Measurements from ENCODE around the gene DNAJC10.
"Not testable (repeated sequence)": the region's sequence is repeated elsewhere in the genome, so short reads cannot be mapped to it uniquely, and the experiment has no call there.

DNAJC10 gene

DNA sequence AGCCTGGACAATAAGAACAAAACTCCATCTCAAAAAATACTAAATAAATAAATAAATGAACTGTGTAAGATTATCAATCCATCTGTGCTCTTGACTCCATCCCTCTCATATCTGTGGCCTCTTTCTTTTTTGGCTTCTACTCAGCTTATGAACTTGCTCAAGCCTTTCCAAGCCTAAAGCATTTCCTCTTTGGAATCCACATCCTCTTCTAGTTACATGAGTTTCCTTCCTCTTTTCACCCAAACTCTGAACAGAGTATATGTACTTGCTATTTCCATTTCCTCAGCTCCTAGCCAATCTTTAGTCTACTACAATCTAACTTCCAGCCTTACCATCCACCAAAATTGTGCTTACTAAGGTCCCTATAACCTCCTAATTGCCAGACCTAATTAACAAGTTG is 2.5 kb upstream of the DNAJC10 start:
- Mint-ChIP-seq H3K9me3 (no peaks in the 10 kb centered on the region), H3K27me3 (ENCODE audit: low read depth) (peaks cover 19% of the 10 kb centered on the region), H3K4me3 (no peak overlapping the region), H3K36me3 (ENCODE audit: low read depth) (no peaks in the 10 kb centered on the region), H3K4me1 (ENCODE audit: low read depth) (peaks cover 8% of the 10 kb centered on the region), H3K27ac (no peak overlapping the region)

DNA sequence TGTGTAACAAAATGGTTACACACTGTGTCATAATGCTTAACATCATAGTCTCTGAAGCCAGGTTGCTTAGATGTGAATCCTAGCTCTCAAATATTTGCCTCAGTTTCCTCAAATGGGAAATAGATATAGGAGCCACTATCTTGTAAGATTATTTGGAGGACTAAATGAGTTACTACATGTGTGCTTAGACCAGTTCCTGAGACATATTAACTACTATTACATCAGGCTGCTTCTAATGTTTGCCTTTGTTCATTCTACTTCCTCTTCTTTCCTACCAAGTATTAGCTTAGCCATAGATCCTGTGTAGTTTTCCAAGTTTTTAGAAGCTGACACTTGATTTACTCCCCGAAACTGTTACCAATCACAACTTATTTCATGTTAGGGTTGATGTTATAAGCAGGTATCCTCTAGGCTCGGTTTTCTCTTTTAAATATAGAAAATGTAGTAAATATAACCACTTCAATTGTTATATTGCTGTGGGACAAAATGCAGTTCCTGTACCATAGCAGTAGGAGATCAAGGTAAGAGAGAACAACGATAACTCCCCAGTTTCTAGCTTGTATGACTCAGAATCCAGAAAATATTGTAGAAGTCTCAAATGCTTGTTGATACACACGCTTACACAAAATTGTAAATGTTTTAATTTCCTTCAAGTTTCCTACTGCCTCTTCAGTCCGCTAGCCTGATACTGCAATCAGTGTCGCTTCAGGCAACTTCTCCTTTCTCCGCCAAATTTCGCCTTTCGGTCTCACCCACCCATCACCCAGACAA is 751 bp upstream of the DNAJC10 start:
- no peaks in the 10 kb centered on the region for H3K9me3 Mint-ChIP-seq
- H3K4me1 Mint-ChIP-seq (ENCODE audit: low read depth), result peaks cover 8% of the 10 kb centered on the region
- peaks cover 2% of the 10 kb centered on the region for H3K36me3 Mint-ChIP-seq (ENCODE audit: low read depth)
- no peak overlapping the region for H3K27ac Mint-ChIP-seq
- H3K27me3 Mint-ChIP-seq (ENCODE audit: low read depth), result peaks cover 13% of the 10 kb centered on the region
- no peak overlapping the region for H3K4me3 Mint-ChIP-seq

DNA sequence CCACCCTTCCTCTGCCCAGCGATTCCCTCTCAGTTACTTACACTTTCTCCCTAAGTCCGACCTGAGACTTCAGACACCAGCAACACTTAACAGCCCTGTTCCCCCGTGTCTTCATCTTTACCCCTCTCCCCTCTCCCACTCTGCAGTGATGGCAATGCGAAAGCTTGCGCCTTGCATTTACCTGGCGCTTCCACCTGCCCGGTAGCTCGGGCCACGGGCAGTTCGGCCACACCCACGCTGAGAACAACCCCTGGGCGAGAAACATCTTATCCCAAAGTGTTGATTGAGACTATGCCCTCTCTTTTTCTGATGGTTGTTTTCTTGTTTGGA is 558 bp downstream of the DNAJC10 start:
- Mint-ChIP-seq H3K27me3 (ENCODE audit: low read depth) (peaks cover 4% of the 10 kb centered on the region), H3K27ac (no peak overlapping the region), H3K4me3 (no peak overlapping the region), H3K36me3 (ENCODE audit: low read depth) (peaks cover 7% of the 10 kb centered on the region), H3K9me3 (no peaks in the 10 kb centered on the region), H3K4me1 (ENCODE audit: low read depth) (peaks cover 8% of the 10 kb centered on the region)

DNA sequence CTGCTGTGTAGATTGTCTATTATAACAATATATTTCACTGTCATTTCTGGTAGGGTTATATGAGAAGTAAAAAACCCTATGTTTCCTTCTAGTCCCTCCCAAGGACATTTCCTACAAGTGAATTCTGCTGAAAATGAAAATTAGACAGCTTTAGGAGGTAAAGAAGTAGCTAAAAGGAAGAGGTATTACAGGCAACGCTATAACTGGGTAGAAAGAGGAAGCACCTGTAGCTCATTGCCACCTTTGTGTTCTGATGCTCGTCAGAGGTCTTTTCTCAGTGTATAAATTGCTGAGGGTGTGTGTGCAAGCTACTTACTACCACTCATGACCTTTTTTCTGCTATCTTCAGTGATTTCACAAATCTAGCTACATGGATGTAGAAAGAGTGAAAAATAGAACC is 1.4 kb downstream of the DNAJC10 start:
- H3K4me1 Mint-ChIP-seq (ENCODE audit: low read depth), result peaks cover 8% of the 10 kb centered on the region
- no peaks in the 10 kb centered on the region for H3K9me3 Mint-ChIP-seq
- H3K4me3 Mint-ChIP-seq, result peak overlapping the region; percentile 0
- no peak overlapping the region for H3K27ac Mint-ChIP-seq
- peaks cover 7% of the 10 kb centered on the region for H3K36me3 Mint-ChIP-seq (ENCODE audit: low read depth)
- peaks cover 4% of the 10 kb centered on the region for H3K27me3 Mint-ChIP-seq (ENCODE audit: low read depth)

DNA sequence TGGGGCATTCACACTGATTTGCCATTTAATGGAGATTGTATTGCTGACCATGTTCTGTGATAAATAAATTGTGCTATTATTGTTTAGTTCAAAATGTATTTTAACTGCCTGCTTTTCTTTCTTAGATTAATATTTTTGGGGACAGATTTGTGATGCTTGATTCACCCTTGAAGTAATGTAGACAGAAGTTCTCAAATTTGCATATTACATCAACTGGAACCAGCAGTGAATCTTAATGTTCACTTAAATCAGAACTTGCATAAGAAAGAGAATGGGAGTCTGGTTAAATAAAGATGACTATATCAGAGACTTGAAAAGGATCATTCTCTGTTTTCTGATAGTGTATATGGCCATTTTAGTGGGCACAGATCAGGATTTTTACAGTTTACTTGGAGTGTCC is 1.8 kb downstream of the DNAJC10 start:
- H3K4me1 Mint-ChIP-seq (ENCODE audit: low read depth), result peaks cover 8% of the 10 kb centered on the region
- no peaks in the 10 kb centered on the region for H3K9me3 Mint-ChIP-seq
- H3K27me3 Mint-ChIP-seq (ENCODE audit: low read depth), result peaks cover 3% of the 10 kb centered on the region
- H3K4me3 Mint-ChIP-seq, result peak overlapping the region; percentile 0
- no peak overlapping the region for H3K27ac Mint-ChIP-seq
- H3K36me3 Mint-ChIP-seq (ENCODE audit: low read depth), result peaks cover 7% of the 10 kb centered on the region

DNA sequence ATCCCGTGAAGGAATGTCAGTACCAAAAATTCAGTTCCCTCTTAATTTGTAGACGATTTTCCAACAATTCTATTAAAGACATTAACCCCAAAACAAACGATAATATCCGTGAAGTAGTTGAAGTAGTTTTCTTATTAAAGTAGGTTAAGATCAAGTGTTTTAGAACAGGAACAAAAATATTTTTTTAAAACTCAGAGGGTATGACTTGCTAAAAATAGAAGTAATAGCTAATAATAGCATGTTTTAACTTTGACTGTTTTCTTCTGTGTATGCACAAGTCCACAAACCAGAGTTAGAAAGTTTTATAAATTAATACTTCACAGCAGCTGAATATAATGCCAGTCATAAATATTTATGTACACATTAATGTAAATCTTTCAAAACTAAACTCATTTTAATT is 2.4 kb downstream of the DNAJC10 start:
- H3K36me3 Mint-ChIP-seq (ENCODE audit: low read depth), result peaks cover 9% of the 10 kb centered on the region
- no peak overlapping the region for H3K4me3 Mint-ChIP-seq
- no peaks in the 10 kb centered on the region for H3K27me3 Mint-ChIP-seq (ENCODE audit: low read depth)
- no peaks in the 10 kb centered on the region for H3K9me3 Mint-ChIP-seq
- peaks cover 10% of the 10 kb centered on the region for H3K4me1 Mint-ChIP-seq (ENCODE audit: low read depth)
- no peak overlapping the region for H3K27ac Mint-ChIP-seq

DNA sequence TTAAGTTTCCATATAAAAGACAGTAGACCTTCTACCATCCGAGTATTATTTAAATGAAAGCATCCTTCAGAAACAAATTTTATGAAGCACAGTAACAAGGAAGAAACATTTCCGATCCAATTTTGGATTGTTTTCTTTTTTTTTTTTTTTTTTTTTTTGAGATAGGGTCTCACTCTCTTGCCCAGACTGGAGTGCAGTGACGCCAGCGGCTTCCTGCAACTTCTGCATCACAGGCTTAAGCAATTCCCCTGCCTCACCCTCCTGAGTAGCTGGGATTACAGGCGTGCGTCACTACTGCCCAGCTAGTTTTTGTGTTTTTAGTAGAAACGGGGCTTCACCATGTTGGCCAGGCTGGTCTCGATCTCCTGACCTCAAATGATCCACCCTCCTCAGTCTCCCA is 3.1 kb downstream of the DNAJC10 start:
- not testable (repeated sequence) for H3K27ac Mint-ChIP-seq; H3K9me3 Mint-ChIP-seq; H3K27me3 Mint-ChIP-seq (ENCODE audit: low read depth); H3K4me3 Mint-ChIP-seq; H3K4me1 Mint-ChIP-seq (ENCODE audit: low read depth)
- peaks cover 11% of the 10 kb centered on the region for H3K36me3 Mint-ChIP-seq (ENCODE audit: low read depth)

DNA sequence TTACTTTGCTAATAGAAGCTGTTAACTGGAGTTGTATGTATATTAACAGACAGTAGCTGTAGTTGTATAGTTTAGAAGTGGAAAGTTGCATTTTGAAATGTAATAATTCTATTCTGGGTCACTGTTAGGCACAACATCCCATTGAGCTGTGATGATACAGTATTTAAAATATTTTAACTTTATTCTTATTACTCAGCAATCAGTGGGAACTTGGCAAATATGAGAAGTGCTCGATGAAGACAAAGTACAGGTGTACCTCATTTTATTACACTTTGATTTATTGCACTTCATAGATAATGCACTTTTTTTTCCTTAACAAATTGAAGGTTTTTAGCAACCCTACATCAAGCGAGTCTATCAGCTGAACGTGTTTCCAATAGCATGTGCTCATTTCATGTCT is 8.6 kb downstream of the DNAJC10 start:
- Mint-ChIP-seq H3K27ac (no peak overlapping the region), H3K4me1 (ENCODE audit: low read depth) (peaks cover 5% of the 10 kb centered on the region), H3K4me3 (no peak overlapping the region), H3K9me3 (no peaks in the 10 kb centered on the region), H3K36me3 (ENCODE audit: low read depth) (peaks cover 24% of the 10 kb centered on the region), H3K27me3 (ENCODE audit: low read depth) (no peaks in the 10 kb centered on the region)

DNA sequence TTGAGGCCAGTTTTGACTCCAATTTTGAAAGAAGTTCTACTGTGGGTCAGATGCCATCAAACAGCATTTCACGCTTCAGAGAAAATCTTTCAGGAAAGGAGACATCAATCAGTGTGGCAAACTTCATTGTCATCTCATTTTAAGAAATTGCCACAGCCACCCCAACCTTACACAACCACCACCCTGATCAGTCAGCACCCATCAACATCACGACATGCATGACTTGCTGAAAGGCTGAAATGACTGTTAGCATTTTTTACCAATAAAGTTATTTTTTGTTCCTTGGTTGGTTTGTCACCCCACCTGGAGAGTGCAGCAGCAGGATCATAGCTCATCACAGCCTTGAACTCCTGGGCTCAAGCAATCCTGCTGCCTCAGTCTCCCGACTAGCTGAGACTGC is 10.4 kb downstream of the DNAJC10 start:
- peaks cover 28% of the 10 kb centered on the region for H3K36me3 Mint-ChIP-seq (ENCODE audit: low read depth)

DNA sequence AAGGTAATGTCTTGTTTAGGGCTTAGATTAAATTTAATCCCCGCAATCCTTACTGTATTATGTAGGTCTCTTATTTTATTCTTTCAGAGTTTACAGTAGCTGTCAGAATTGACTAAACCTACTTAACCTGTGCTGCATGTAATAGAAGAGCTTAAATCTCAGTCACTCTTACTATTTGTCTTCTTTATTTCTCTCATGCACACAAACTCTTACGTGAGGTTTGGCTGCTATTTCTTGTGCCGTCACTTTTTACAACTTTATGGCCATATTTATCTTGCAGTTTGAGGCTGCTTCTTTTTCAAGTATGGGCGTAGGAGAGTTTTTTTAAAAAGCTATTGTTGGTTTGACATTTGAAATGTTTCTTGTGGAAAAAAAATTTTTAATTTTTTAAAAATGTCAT is 12.0 kb downstream of the DNAJC10 start:
- Mint-ChIP-seq H3K36me3 (ENCODE audit: low read depth) (peaks cover 30% of the 10 kb centered on the region), H3K4me3 (no peak overlapping the region), H3K27me3 (ENCODE audit: low read depth) (no peaks in the 10 kb centered on the region), H3K4me1 (ENCODE audit: low read depth) (peaks cover 10% of the 10 kb centered on the region), H3K9me3 (no peaks in the 10 kb centered on the region), H3K27ac (no peak overlapping the region)

More for the DNA sequence above, 10.4 kb downstream of the DNAJC10 start:
- H3K4me1 Mint-ChIP-seq (ENCODE audit: low read depth), result peaks cover 5% of the 10 kb centered on the region
- H3K9me3 Mint-ChIP-seq, result no peaks in the 10 kb centered on the region
- no peak overlapping the region for H3K27ac Mint-ChIP-seq
- no peaks in the 10 kb centered on the region for H3K27me3 Mint-ChIP-seq (ENCODE audit: low read depth)
- H3K4me3 Mint-ChIP-seq, result no peak overlapping the region

DNA sequence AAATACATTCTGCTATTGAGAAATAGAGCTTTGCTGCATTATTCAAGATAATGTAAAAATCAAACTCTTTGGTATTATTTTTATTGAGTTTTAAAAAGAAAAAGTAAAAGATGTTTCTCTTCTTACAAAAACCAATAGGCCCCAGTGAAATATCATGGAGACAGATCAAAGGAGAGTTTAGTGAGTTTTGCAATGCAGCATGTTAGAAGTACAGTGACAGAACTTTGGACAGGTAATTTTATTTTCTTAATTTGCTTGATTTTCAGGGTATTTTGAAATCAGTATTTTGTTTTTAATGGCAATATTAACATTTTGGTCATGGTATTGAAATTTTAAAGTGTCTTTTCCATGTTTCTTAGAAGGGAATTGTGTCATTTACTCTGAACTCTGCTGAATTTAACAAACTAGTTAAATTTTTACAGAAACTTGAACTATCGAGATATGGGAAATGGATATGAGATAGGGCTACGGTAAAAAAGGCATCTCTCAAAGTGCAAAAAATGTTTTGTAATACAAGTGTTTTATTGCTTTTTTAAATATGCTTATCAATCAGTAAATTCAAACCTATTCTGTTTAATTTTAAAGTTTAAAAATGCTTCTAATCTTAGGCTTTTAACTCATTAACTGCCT is 13.8 kb downstream of the DNAJC10 start:
- Mint-ChIP-seq H3K36me3 (ENCODE audit: low read depth) (peaks cover 29% of the 10 kb centered on the region), H3K4me1 (ENCODE audit: low read depth) (peaks cover 9% of the 10 kb centered on the region), H3K27me3 (ENCODE audit: low read depth) (no peaks in the 10 kb centered on the region), H3K27ac (no peak overlapping the region), H3K9me3 (no peaks in the 10 kb centered on the region), H3K4me3 (no peak overlapping the region)

DNA sequence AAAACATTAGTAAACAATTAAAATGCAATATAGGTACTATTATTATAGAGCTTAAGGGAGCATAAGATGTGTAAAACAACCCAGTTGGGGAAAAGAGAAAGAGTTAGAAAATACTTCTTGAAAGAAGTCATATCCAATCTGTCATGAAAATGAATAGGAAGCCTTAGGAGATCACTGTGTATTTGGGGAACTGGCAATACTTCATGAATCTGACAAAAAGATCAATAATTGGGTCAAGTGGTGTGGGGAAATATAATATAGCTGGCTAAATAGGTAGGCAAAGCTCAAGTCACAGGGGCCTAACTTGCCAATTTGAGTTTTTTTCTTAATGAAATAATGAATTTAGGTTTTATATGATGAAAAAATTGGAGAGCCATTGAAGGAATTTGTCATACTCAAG is 14.4 kb downstream of the DNAJC10 start:
- Mint-ChIP-seq H3K9me3 (no peaks in the 10 kb centered on the region), H3K27ac (no peak overlapping the region), H3K27me3 (ENCODE audit: low read depth) (no peaks in the 10 kb centered on the region), H3K36me3 (ENCODE audit: low read depth) (peaks cover 27% of the 10 kb centered on the region), H3K4me1 (ENCODE audit: low read depth) (peaks cover 7% of the 10 kb centered on the region), H3K4me3 (no peak overlapping the region)

DNA sequence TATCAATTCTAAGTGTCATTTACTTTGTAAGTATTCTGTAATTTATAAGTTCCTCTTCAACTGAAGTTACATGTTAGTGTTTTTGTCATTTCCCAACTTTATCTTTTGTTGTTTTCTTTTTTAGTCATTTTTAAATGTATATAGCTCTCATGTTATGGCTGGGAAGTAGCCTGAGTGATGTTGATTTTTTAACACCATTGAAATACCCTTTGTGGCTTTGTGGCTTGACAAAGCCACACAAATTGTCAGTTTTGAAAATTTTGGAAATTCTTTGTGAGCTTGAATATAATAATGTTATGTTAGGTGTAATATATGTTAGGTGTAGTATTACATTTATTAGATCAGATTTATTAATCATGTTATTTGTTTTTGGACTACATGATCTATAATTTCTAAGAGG is 16.7 kb downstream of the DNAJC10 start:
- Mint-ChIP-seq H3K4me1 (ENCODE audit: low read depth) (peaks cover 7% of the 10 kb centered on the region), H3K9me3 (no peaks in the 10 kb centered on the region), H3K27me3 (ENCODE audit: low read depth) (no peaks in the 10 kb centered on the region), H3K27ac (no peak overlapping the region), H3K36me3 (ENCODE audit: low read depth) (peaks cover 34% of the 10 kb centered on the region), H3K4me3 (no peak overlapping the region)

DNA sequence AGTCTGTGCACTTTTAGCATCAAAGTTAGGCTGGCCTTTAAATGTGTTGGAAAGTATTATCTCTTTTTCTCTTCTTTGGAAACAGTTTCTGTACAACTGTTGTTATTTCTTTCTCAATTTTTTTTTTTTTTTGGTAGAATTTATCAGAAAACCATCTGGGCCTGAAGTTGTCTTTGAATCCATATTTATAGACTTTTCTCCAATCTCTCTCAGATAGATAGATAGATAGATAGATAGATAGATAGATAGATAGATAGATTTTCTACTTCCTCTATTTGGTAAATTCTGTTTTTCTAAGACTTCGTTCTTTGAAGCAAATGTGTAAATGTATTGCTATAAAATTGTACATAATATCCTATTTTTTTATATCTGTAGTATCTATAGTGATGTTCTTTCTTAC is 17.5 kb downstream of the DNAJC10 start:
- Mint-ChIP-seq H3K27me3 (ENCODE audit: low read depth) (no peaks in the 10 kb centered on the region), H3K4me3 (no peak overlapping the region), H3K4me1 (ENCODE audit: low read depth) (peaks cover 7% of the 10 kb centered on the region), H3K36me3 (ENCODE audit: low read depth) (peaks cover 34% of the 10 kb centered on the region), H3K27ac (no peak overlapping the region), H3K9me3 (no peaks in the 10 kb centered on the region)

DNA sequence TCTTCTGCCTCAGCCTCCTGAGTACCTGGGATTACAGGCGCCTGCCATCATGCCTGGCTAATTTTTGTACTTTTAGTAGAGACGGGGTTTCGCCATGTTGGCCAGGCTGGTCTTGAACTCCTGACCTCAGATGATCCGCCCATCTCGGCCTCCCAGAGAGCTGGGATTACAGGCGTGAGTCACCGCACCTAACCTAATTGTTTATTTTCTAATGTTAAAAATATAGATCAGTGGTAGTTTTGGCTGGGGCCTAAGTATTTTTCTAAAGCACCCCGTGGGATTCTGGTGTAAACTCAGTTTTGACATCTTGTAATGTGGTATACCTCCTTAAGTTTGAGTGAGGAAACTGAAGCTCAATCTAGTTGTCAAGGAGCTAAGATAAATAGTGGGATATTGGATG is 20.8 kb downstream of the DNAJC10 start:
- H3K9me3 Mint-ChIP-seq; H3K4me3 Mint-ChIP-seq; H3K27me3 Mint-ChIP-seq (ENCODE audit: low read depth); H3K27ac Mint-ChIP-seq: not testable (repeated sequence)
- Mint-ChIP-seq H3K4me1 (ENCODE audit: low read depth) (peaks cover 11% of the 10 kb centered on the region), H3K36me3 (ENCODE audit: low read depth) (peaks cover 31% of the 10 kb centered on the region)

All from T-helper 1 cell treated with Interleukin-12 subunit alpha and Interleukin-12 subunit beta and Interleukin-4 antibody, amounts not matched to agents 30 μg/mL and 1 μg/mL, for 36 hours (primary cell).